Tongue (tissue), 2 donors: ENCODE results near the gene PIP5K1B. TPM values are rescaled to one million over a fixed set of nuclear protein-coding genes. Genes with fewer than 3 reads are reported as not detected.
A peak's percentile ranks its signal among the peaks of the same experiment; 100 is the strongest.

Experiments used
- DNase-seq: peaks from one replicate; pipeline ENCODE4 v3.0.0-alpha.2; 2015
- total RNA-seq: library from RNA; depleted of rRNA; stranded (reverse); fragments of >200 nt; gene quantifications from one replicate; pipeline ENCODE4 v1.2.3, GENCODE V29; 2014

The PIP5K1B gene
- total RNA-seq, 1 donor from 2014 or later = 4.5 TPM

GRCh38 chr9:68707801-68708488 is 2.9 kb downstream of the PIP5K1B start:
- DNase-seq = no peak

- no peak for DNase-seq
Observed at GRCh38 chr9:68708513-68708912, 3.5 kb downstream of the PIP5K1B start.

GRCh38 chr9:68709291-68710110 is 4.5 kb downstream of the PIP5K1B start:
- no peak for DNase-seq

- DNase-seq = no peak
Observed at GRCh38 chr9:68710111-68710471, 5.1 kb downstream of the PIP5K1B start.

- DNase-seq = no peak
Observed at GRCh38 chr9:68711281-68711680, 6.2 kb downstream of the PIP5K1B start.

- no peak for DNase-seq
Observed at GRCh38 chr9:68711932-68712331, 6.9 kb downstream of the PIP5K1B start.

GRCh38 chr9:68714416-68715180 is 9.6 kb downstream of the PIP5K1B start:
- no peak for DNase-seq

- no peak for DNase-seq
Observed at GRCh38 chr9:68715181-68715456, 10.1 kb downstream of the PIP5K1B start.

GRCh38 chr9:68717552-68718443 is 12.8 kb downstream of the PIP5K1B start:
- DNase-seq = no peak

- DNase-seq = peak; percentile 39
Observed at GRCh38 chr9:68719847-68720246, 14.8 kb downstream of the PIP5K1B start.

- no peak for DNase-seq
Observed at GRCh38 chr9:68720656-68721313, 15.7 kb downstream of the PIP5K1B start.

GRCh38 chr9:68721666-68722330 is 16.8 kb downstream of the PIP5K1B start:
- DNase-seq = no peak

GRCh38 chr9:68725070-68725469 is 20.0 kb downstream of the PIP5K1B start:
- DNase-seq = no peak

- no peak for DNase-seq
Observed at GRCh38 chr9:68726489-68726888, 21.4 kb downstream of the PIP5K1B start.

GRCh38 chr9:68727636-68728035 is 22.6 kb downstream of the PIP5K1B start:
- no peak for DNase-seq

GRCh38 chr9:68728731-68729130 is 23.7 kb downstream of the PIP5K1B start:
- no peak for DNase-seq

- no peak for DNase-seq
Observed at GRCh38 chr9:68730570-68731235, 25.7 kb downstream of the PIP5K1B start.

- no peak for DNase-seq
Observed at GRCh38 chr9:68731857-68732256, 26.8 kb downstream of the PIP5K1B start.

- no peak for DNase-seq
Observed at GRCh38 chr9:68732405-68733020, 27.5 kb downstream of the PIP5K1B start.

GRCh38 chr9:68733021-68733405 is 28.0 kb downstream of the PIP5K1B start:
- DNase-seq = no peak
